GM12892 (cell line): ENCODE measurements around the gene PIK3C2B.

Source experiments
- POLR2A ChIP-seq: IDR thresholded peaks from 2 replicates; pipeline ENCODE4 v1.6.1; 2011; ENCODE audit warnings: low read depth, low read length, control low read depth
- POLR2AphosphoS5 ChIP-seq: IDR thresholded peaks from 2 replicates; pipeline ENCODE4 v1.6.1; 2011; ENCODE audit warnings: low read depth, low read length, control low read depth

DNA sequence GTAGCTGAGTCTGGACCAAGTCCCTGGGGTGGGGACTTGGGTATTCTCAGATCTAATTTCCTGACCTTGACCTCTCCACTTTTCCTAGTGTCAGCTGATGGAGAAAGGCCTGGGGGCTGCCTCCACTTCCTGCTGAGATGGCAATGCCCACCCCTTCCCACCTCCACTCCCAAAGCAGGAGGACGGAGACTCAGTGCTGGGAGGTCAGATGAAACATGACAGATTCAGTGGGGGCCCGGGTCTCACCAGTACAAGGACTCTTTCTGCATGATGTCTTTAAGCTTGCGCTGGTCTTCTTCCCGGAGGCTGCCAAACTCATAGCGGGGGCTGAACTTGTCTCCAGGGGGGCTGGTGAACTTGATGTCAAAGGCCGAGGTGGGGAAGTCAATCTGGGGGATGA, 47.4 kb downstream of the PIK3C2B start:
- TF ChIP-seq POLR2A (no peak), POLR2AphosphoS5 (no peak)
